GM18867 (cell line): ENCODE measurements around the gene RASGEF1B.

Experiments used
- ATAC-seq: cut with Tn5 transposase; IDR thresholded peaks from one replicate; pipeline ENCODE4 v1.9.1; 2021; ENCODE audit warnings: mild to moderate bottlenecking, moderate library complexity; ENCODE audit not compliant: unreplicated experiment

Gene RASGEF1B

DNA sequence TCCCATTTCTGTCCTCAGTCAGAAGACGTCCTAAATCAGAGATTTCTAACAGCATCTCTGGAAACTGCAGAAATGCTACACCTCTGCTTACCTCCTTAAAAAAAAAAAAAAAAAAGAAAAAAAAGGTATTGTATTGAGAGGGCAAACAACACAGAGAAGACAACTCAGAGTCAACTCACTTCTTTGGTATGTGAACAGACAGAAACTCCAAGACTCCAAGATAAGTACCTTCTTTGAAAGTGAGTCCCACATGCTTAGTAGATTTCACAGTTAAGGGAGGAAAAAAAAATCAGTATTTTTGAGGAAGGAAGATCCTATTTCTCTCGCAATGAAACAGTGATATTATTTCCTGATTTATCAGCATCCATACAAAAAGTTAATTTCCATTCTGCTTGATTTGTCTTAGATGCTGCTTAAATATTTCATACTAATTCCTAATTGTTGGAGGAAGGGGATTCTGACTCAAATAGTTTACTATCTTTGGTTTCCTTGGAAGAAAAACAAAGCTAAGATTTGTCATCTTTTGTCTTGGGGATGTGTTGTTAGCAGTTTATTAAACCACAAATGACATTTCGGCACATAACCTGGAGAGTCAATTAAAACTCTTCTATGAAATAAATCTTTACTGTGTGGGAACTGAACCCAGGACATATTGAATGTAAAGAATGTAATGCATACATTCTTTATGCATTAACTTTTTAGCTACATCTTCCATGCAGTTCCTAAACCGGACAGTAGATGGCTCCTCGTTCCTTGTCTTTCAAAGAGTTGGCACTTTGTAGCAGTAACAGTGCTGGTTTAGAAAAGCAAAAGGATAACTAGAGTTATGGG, 4.7 kb downstream of the RASGEF1B start:
- ATAC-seq = no peak

DNA sequence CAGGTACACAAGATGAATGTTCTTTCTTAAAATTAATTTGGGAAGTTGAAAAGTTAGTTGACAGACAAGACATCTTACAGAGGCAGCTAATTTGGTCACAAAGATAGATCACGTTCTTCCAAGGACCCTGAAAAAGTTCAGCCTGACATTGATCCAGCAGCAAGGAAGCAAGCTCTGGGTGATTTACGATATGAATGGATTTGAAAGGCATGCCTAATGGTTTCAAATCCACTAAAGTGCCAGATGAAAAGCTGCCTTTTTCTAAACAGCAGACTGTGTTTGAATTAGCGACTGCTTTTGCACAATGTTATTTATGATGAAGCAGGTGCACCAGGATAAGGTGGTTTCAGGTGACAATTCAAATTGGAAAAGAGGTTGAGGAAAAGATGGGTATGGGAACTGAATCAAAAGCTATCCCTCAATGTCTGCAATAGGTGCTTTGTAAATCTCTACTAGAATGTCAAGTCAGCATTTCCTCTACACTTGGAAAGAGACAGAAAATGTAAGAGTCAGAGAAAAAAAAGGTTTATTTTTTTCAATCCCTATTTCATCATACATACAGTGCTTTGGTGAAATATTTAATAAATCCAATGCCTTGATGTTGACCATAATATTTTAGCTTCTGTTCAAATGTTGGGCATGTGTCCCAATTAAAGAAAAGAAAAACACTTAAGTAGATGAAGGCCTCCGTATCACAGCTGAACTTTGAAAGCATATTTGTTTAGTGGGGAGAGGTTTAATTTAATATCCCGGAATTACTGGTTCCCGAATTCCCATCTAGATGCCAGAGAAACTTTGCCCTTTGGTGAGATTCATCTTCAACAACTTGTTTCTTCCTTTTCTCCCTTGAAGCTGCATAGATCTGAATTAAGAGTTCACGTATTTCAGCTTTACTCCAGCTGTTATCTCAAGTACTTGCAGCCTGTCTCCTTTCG, 6.0 kb downstream of the RASGEF1B start:
- ATAC-seq = no peak

DNA sequence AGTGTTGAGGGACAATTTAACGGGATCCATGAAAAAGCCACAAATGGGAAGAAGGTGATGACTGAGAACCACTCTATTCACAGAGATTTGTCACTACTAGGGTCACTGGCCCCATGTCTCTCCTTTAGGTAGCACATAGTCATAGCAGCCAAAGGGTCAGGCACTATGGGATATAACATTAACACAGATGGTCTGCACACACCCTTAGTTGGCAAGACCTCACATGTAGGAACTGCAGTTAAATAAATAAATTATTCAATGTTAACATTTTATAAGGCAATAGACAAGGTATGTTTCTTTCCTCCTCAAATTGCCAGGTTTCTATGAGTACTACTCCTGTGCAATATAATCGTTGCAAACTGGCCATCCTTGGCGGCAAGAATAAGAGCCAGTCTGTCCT, 10.9 kb downstream of the RASGEF1B start:
- ATAC-seq = no peak

DNA sequence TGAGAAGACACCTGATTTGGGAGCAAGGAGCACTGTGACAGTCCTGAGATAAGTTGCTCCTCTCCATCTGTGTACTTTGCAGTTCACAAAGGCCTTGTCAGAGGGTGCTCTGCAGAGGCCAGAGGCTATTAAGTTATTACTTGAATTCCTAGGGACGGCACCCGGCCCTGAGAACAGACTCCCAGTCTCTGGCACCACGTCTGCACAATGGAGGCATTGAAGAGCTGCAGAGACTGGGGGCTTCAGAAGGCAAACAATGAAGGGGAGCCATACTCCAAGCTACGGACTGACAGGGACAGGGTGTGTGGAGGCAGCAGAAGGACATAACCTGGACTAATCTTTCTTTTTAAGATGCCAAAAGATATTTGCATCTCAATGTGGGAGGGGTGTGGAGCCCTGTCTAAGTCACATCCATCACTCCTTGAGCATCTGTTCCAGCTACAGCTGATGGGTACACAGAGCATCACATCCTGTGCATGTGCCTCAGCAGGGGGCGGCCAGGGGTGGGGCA, 11.5 kb downstream of the RASGEF1B start:
- ATAC-seq = no peak

DNA sequence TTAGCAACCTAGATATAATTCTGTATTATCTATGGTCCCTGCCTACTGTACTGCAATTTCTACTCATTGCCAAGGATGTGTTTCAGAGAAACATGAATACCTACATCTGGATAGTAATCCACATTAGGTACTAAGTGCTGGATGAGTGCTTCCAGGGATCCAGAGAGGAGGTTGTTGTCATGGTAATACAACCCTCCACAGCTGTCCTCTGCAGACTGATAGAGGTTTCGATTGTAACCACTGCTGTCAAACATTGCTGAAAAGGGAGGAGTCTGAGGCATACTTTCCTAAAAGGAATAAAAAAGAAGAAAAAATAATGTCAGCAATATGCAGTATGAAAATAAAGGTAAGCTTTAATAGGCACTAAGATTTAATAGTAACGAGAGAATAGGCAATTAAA, 12.5 kb downstream of the RASGEF1B start:
- no peak for ATAC-seq

DNA sequence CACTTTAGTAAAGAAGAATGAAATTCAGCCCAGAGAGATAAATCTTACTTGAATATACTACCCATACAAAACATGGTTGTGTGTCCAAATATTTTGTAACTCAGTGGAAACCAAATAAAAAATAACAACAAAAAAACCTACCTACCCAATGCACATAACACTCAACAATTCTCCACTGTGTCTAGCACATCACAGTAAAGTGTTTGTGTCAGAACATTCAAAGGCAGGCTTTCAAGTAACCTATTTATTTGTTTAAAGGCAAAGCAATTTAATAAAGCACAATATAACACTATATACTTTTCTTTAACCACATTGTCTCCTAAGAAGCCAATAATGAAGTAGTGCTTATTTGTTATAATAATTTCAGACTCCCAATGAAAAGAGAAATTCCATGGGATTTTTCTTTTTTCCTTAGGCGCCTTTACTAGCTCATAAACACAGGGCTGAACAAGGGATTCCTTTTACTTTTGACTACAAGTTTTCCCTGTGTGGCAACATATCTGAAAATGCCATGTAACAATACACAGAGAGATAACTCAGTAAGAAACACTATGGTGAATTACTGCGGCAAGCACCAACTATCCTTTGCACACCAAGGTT, 13.7 kb downstream of the RASGEF1B start:
- no peak for ATAC-seq

DNA sequence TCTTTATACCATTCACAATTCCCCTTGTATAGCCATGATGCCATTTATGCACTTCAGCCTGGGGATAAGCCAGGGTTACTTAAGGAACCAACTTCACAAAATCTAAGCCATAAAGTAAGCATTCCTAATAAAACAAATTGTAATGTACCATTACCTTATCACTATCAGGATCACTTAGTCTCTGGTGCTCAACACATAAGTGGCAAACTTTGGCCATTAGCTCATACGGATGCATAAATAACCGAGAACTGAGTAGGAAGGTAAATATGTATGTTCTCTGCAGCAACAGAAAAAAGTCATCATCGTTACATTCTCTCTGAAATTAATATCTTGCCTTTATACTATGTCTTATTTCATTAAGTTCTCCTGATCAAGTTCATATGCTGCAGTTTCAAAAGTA, 14.4 kb downstream of the RASGEF1B start:
- ATAC-seq = no peak

DNA sequence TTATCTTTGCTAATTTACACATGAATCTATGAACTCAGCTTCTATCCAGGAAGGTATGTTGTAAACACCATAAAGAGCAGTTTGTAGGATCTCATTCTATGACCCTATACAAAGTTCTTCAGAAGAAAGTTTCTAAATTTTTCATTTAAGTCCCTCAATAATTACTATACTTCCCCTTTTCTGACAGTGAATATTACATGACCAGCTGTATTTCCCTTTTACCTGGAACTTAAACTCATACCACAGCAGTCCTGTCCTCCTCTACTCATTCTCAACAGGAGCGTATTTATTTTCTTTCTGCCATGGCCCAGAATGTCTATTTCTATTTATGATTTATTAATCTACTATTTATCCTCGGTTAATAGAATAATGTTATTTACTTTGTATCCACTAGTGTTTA, 15.8 kb downstream of the RASGEF1B start:
- ATAC-seq = no peak

DNA sequence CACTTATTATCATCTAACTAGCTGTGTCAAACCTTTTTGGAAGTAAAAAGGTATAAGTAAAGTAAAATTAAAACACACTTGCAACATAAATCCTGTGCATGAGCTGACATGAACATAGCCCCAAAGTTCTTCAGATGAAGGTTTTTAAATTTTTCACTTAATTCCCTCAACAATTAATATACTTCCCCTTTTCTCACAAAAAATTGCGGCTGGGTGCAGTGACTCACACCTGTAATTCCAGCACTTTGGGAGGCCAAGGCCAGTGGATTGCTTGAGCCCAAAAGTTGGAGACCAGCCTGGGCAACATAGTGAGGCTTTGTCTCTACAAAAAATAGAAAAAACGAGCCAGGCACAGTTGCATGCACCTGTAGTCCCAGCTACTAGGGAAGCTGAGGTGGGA, 16.8 kb downstream of the RASGEF1B start:
- no peak for ATAC-seq

DNA sequence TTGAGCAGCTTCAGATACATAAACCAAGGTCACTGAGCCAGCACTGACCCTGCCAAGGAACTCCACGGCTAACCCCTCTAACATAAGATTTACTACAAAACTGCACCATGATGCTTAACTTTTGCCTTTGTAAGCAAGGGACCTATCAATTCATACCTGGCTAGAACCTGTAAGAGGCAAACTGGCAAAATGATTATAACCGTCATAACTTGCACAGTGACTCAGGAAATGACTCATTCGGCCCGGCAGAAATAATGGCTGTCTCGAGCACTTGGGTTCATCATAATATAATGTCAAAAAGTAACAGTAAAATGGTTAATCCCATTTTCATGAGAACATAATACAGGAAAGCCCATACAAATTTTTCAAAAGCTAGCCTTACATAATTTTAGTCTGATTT, 17.2 kb downstream of the RASGEF1B start:
- ATAC-seq = no peak

DNA sequence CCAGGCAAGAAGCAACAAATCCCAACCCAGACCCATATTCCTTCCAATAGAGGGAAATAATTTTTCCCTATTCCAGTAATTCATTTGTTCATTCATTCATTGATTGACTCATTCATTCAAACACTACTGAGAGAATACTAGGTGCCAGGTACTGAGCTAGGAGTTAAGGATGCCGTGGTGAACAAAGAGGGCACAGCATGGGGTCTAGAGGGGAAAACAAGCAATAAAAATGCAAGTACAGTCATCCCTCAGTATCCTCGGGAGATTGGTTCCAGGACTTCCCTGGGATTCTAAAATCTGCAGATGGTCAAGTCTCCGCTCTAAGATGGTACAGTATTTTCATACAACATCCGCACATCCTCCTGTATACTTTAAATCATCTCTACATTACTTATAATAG, 18.7 kb downstream of the RASGEF1B start:
- ATAC-seq = no peak

DNA sequence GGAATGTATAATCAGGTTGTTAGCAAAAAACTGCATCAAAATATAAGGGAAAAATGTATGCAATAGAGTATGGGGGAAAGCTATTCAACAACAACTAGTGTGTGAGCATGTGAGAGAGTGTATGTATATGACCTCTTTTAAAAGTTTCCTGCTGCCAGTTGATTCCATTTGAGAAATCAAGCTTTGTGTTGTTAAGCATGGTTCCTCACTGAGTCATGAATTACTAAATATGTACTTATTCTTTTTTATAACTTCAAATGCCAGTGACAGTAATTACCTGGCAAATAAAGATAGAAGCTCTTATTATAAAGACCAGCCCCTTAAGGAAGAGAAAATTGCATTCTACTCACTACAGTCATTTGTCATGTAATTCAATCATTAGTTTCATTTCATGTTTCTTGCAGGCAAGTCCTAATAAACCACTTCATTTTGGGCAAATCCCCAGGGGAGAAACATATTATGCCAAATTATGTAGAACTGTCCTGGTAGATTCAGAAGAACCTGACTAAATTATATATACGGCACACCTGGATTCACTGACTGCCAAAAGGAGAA, 19.2 kb downstream of the RASGEF1B start:
- ATAC-seq = no peak

DNA sequence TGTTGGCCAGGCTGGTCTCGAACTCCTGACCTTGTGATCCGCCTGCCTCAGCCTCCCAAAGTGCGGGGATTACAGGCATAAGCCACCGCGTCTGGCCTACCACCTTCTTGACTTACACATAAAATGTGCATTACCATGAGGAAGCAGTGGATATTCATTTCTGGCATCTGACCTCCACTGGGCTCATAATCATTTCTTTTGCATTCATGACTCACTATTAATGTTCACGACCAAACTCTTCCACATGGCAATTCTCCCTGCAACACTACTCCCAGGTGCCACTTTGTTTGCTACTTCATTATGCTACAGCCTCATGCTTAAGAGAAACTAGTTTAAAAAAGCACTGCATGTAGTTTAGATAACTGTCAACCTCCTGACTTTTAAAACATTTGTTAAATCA, 22.7 kb downstream of the RASGEF1B start:
- no peak for ATAC-seq

DNA sequence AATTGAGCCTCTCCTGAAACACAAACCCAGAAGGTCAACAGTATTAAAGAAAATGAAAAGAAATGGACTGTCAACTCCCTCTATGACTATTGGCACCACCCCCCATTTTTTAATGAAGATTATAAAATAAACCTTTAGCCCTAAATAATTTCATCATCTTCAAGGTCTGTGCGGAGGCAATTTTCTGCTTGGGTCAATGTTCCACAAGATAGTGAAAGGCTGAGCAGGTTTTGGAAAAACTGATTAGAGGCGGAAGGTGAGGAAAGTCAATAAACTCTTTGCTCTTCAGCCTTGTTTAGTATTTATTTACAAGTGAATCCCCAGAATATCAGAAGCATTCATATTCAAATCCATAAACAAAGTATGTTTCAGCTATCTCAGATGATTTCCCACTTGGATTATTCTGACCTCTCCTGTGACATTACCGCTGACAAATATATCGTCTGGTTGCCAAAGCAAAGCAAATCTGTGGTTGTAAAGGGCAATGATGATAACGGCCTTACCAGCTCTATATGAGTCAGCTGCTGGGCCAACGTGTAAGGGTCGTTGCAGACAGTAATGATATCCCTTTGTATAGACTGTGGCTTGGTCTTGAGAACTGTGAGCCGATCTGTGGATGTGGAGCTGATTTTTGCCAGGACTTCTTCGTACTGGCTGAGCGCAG, 24.0 kb downstream of the RASGEF1B start:
- ATAC-seq = no peak

DNA sequence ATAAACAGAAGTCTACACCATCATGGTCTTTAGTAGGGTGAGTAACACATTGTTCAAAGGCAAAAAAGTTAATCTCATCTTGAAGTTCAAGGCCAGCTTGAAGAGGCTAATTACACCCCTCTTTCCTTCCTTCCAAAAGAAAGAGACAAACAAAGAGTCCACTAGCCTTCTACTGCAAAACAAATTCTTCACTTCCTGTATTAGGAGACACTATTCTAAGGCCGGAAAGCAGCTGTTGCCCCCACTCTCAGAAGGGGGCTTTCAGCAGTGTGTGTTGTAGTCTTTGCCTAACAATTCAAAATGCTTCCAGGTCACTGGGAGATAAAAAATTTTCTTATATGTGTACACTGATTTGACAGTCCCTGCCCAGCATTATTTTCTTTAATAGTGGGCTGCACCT, 25.1 kb downstream of the RASGEF1B start:
- ATAC-seq = no peak

DNA sequence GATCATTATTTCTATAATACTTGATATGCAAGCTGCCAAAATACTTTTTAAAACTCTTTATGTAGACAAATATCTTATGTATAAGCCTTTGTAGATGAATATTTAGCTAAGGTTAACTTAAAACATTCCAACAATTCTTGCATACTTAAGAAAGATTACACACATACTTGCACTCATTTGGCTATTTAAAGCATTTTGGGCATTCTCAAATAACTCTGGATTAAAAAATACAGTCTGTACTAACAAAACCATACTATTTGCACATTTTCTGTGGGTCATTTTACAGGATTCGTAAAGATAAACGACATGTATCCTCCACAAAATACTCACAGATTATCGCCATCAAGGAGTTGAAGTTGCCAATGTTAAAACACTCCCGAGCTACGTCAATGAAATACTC, 26.5 kb downstream of the RASGEF1B start:
- no peak for ATAC-seq

DNA sequence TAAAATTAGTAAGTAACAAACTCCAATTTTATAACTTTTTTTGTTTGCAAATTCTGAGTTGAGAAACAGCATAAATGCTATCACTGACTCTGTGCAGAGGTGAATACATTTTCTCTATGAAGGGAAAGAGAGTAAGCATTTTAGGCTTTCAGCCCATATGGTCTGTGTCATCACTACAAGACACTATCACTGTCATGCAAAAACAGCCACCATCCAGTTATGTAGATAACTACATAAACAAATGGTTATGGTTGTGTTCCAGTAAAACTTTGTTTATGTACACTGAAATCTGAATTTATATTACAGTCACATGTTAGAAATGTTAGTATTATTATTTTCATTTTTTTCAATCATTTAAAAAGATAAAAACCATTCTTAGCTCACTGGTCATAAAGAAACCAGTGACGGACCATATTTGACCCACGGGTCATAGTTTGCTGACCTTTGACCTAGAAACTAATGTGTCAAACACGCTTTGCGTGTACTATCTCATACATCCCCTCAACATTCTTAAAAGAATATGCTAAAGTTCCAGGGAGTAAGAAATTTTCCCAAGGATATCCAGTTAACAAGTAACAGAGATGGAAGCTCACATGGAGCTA, 29.1 kb downstream of the RASGEF1B start:
- ATAC-seq = no peak

DNA sequence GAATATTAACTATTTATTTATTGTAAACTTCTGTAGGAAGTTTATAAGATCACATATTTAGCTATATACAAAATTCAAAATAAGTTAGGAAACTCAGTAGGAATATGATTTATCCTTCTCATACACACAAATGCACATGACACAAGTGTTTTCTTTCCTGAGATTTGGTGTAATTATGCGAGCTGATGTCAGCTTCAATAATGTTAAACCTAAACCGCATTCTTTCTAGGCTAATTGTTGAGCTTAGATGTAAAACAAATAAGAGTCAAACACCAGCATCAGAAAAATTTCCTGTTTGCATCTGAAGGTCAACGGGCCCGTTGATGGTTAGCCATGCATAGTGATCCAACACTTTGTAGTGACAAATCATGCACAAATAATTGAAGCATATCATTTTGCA, 30.8 kb downstream of the RASGEF1B start:
- ATAC-seq = no peak

DNA sequence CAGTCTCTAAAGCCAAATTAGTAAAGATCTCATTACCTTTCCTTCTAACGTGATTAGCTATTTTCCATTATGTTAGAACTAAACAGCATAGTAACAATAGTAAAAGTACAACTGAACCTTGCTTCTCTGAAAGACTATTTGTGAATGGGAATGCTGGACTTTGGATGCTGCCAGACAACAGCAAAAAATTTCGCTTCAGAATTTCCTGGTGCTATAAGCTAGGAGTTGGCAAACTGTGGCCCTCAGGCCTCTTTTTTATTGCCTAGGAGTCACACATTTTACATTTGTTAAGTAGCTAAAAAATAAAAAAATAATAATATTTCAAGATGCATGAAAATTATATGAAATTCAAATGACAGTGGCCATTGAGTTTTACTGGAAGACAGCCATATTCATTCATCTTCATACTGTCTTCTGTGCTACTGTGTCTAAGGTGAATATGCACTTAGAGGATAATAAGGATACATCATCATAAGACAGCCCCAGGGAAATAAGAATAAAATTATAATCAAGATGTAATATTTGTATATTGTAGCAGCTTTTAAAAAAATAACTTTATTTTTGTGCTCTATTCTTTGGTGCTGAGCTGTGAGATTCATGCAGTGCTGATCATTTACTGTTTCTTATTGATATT, 34.6 kb downstream of the RASGEF1B start:
- ATAC-seq = no peak

DNA sequence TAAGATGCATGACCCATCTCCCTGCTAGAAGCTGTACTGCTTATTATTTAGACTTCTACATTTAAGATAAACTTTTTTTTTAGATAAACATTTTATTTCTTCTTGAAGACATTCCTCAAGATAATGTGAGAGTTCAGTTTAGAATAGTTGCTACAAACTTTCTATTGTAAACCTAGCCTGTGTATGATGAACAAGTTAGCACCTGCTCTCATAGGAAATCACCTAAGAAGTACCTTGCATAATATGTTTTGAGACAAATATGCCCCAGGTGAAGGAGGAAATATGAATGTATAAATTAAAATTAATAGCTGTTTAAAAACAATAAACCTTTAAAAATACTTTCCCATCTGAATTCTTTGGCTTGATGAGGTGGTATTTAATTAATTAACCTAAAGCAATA, 35.6 kb downstream of the RASGEF1B start:
- no peak for ATAC-seq
